Neural progenitor cell (in vitro differentiated cells): Measurements from ENCODE around the gene F7. TPM values are rescaled to one million over a fixed set of nuclear protein-coding genes. Genes with fewer than 3 reads are reported as not detected.
A peak's percentile ranks its signal among the peaks of the same experiment; 100 is the strongest.

Experiments
- DNase-seq: peaks from one replicate; pipeline ENCODE4 v3.0.0-alpha.2; 2016; ENCODE audit warnings: low spot score
- H2AFZ ChIP-seq: fragments of 200-600 bp; sonication (generic); replicated peaks from 2 replicates; pipeline ENCODE4 v1.6.1; 2016; ENCODE audit warnings: antibody characterized with exemption
- H3F3A ChIP-seq: fragments of 200-600 bp; sonication (generic); 2 replicates; pipeline ENCODE4 v1.6.1; 2016; ENCODE audit warnings: antibody characterized with exemption, low read depth
- H3K27ac ChIP-seq: fragments of 200-600 bp; sonication (generic); 2 replicates; pipeline ENCODE4 v1.5.1; 2016; ENCODE audit warnings: mild to moderate bottlenecking
- H3K27me3 ChIP-seq: fragments of 200-600 bp; sonication (generic); 2 replicates; pipeline ENCODE4 v1.6.1; 2016; ENCODE audit warnings: mild to moderate bottlenecking, moderate library complexity
- H3K36me3 ChIP-seq: fragments of 200-600 bp; sonication (generic); 2 replicates; pipeline ENCODE4 v1.5.1; 2016
- H3K4me1 ChIP-seq: fragments of 200-600 bp; sonication (generic); 2 replicates; pipeline ENCODE4 v1.6.1; 2016; ENCODE audit warnings: mixed run types
- H3K4me2 ChIP-seq: fragments of 200-600 bp; sonication (generic); 2 replicates; pipeline ENCODE4 v1.6.1; 2016
- H3K4me3 ChIP-seq: fragments of 200-600 bp; sonication (generic); 2 replicates; pipeline ENCODE4 v1.5.1; 2016
- H3K79me2 ChIP-seq: fragments of 200-600 bp; sonication (generic); 2 replicates; pipeline ENCODE4 v1.6.1; 2016; ENCODE audit warnings: low read depth
- H3K9ac ChIP-seq: fragments of 200-600 bp; sonication (generic); 2 replicates; pipeline ENCODE4 v1.6.1; 2016
- H3K9me3 ChIP-seq: fragments of 200-600 bp; sonication (generic); 2 replicates; pipeline ENCODE4 v1.5.1; 2016; ENCODE audit warnings: low read depth
- H4K20me1 ChIP-seq: fragments of 200-600 bp; sonication (generic); 2 replicates; pipeline ENCODE4 v1.6.1; 2016; ENCODE audit warnings: low read depth
- H3K27ac Mint-ChIP-seq: 3 replicates; pipeline ENCODE4 v1.8.0; 2021; ENCODE audit warnings: mixed read lengths
- H3K27me3 Mint-ChIP-seq: 2 replicates; pipeline ENCODE4 v1.8.0; 2022; ENCODE audit warnings: low read depth, mild to moderate bottlenecking, inconsistent platforms, moderate library complexity, mixed read lengths; ENCODE audit not compliant: insufficient read depth
- H3K36me3 Mint-ChIP-seq: 3 replicates; pipeline ENCODE4 v1.8.0; 2021; ENCODE audit warnings: mixed read lengths
- H3K4me1 Mint-ChIP-seq: 3 replicates; pipeline ENCODE4 v1.8.0; 2021; ENCODE audit warnings: mixed read lengths
- H3K4me3 Mint-ChIP-seq: 3 replicates; pipeline ENCODE4 v1.8.0; 2021; ENCODE audit warnings: mild to moderate bottlenecking, moderate library complexity, mixed read lengths
- H3K9me3 Mint-ChIP-seq: 3 replicates; pipeline ENCODE4 v1.8.0; 2020; ENCODE audit warnings: mixed read lengths
- EZH2 ChIP-seq: fragments of 200-600 bp; sonication (generic); IDR thresholded peaks from 2 replicates; pipeline ENCODE4 v1.6.1; 2017; ENCODE audit warnings: antibody characterized with exemption, mild to moderate bottlenecking, moderate library complexity
- EZH2phosphoT487 ChIP-seq: fragments of 200-600 bp; sonication (generic); IDR thresholded peaks from 2 replicates; pipeline ENCODE4 v1.6.1; 2017; ENCODE audit warnings: antibody characterized with exemption
- total RNA-seq: library from RNA; depleted of rRNA; stranded (reverse); fragments of >200 nt; gene quantifications from 2 replicates; pipeline ENCODE4 v1.2.3, GENCODE V29; 2015; ENCODE audit warnings: low replicate concordance
- TF ChIP-seq, protein P1 (sequence below): fragments of 200-600 bp; sonication (generic); IDR thresholded peaks from 2 replicates; pipeline ENCODE4 v1.5.1; 2017; ENCODE audit warnings: antibody characterized with exemption, mild to moderate bottlenecking

Gene F7
- total RNA-seq, 1 donor from 2014 or later, result not detected

GRCh38 chr13:113135281-113135760, 29.7 kb downstream of the F7 start:
- Mint-ChIP-seq H3K4me1 (peaks cover 4% of the 10 kb centered on the region), H3K9me3 (no peaks in the 10 kb centered on the region), H3K4me3 (no peak overlapping the region), H3K27me3 (no peaks in the 10 kb centered on the region), H3K36me3 (no peaks in the 10 kb centered on the region), H3K27ac (no peak overlapping the region)
- TF ChIP-seq EZH2phosphoT487 (no peak), EZH2 (no peak)
- TF ChIP-seq, protein P1, sequence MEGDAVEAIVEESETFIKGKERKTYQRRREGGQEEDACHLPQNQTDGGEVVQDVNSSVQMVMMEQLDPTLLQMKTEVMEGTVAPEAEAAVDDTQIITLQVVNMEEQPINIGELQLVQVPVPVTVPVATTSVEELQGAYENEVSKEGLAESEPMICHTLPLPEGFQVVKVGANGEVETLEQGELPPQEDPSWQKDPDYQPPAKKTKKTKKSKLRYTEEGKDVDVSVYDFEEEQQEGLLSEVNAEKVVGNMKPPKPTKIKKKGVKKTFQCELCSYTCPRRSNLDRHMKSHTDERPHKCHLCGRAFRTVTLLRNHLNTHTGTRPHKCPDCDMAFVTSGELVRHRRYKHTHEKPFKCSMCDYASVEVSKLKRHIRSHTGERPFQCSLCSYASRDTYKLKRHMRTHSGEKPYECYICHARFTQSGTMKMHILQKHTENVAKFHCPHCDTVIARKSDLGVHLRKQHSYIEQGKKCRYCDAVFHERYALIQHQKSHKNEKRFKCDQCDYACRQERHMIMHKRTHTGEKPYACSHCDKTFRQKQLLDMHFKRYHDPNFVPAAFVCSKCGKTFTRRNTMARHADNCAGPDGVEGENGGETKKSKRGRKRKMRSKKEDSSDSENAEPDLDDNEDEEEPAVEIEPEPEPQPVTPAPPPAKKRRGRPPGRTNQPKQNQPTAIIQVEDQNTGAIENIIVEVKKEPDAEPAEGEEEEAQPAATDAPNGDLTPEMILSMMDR, result no peak
- H3F3A ChIP-seq, result peaks cover 33% of the 10 kb centered on the region
- H3K4me1 ChIP-seq, result peaks cover 23% of the 10 kb centered on the region
- no peaks in the 10 kb centered on the region for H3K9me3 ChIP-seq
- H3K27me3 ChIP-seq, result no peaks in the 10 kb centered on the region
- H3K36me3 ChIP-seq, result no peaks in the 10 kb centered on the region
- H4K20me1 ChIP-seq, result no peaks in the 10 kb centered on the region
- no peak overlapping the region for H3K27ac ChIP-seq
- H2AFZ ChIP-seq, result no peak overlapping the region
- no peak overlapping the region for H3K4me3 ChIP-seq
- peak overlapping the region; percentile 4 for H3K4me2 ChIP-seq
- no peaks in the 10 kb centered on the region for H3K79me2 ChIP-seq
- no peak for DNase-seq
- H3K9ac ChIP-seq, result no peak overlapping the region

- H3K4me2 ChIP-seq, result peak overlapping the region; percentile 46
- no peak overlapping the region for H3K27ac Mint-ChIP-seq
These were observed 32.2 kb downstream of the F7 start for GRCh38 chr13:113137691-113138298.

GRCh38 chr13:113138792-113139551, 33.4 kb downstream of the F7 start:
- Mint-ChIP-seq H3K4me1 (peaks cover 4% of the 10 kb centered on the region), H3K27me3 (no peaks in the 10 kb centered on the region), H3K27ac (no peak overlapping the region), H3K36me3 (no peaks in the 10 kb centered on the region), H3K9me3 (no peaks in the 10 kb centered on the region), H3K4me3 (no peak overlapping the region)
- H3K9me3 ChIP-seq, result no peaks in the 10 kb centered on the region
- H3K36me3 ChIP-seq, result no peaks in the 10 kb centered on the region
- no peak overlapping the region for H2AFZ ChIP-seq
- H3K27me3 ChIP-seq, result no peaks in the 10 kb centered on the region
- H3K4me3 ChIP-seq, result no peak overlapping the region
- H3K27ac ChIP-seq, result no peak overlapping the region
- DNase-seq, result no peak
- no peak overlapping the region for H3K4me2 ChIP-seq
- no peak overlapping the region for H3K9ac ChIP-seq
- peaks cover 35% of the 10 kb centered on the region for H3K4me1 ChIP-seq
- no peak for TF ChIP-seq EZH2phosphoT487
- TF ChIP-seq EZH2, result no peak
- TF ChIP-seq, protein P1, result no peak
- H3F3A ChIP-seq, result peaks cover 33% of the 10 kb centered on the region
- H4K20me1 ChIP-seq, result no peaks in the 10 kb centered on the region
- no peaks in the 10 kb centered on the region for H3K79me2 ChIP-seq

More at GRCh38 chr13:113137691-113138298, 32.2 kb downstream of the F7 start:
- Mint-ChIP-seq H3K27me3 (no peaks in the 10 kb centered on the region), H3K4me1 (peaks cover 4% of the 10 kb centered on the region), H3K4me3 (no peak overlapping the region), H3K36me3 (no peaks in the 10 kb centered on the region), H3K9me3 (no peaks in the 10 kb centered on the region)
- H3K79me2 ChIP-seq, result no peaks in the 10 kb centered on the region
- H4K20me1 ChIP-seq, result no peaks in the 10 kb centered on the region
- H3K4me1 ChIP-seq, result peaks cover 23% of the 10 kb centered on the region
- H3F3A ChIP-seq, result peaks cover 33% of the 10 kb centered on the region
- TF ChIP-seq, protein P1, result no peak
- TF ChIP-seq EZH2phosphoT487, result no peak
- peak; percentile 44 for DNase-seq
- no peak overlapping the region for H2AFZ ChIP-seq
- no peak overlapping the region for H3K4me3 ChIP-seq
- no peaks in the 10 kb centered on the region for H3K9me3 ChIP-seq
- H3K9ac ChIP-seq, result no peak overlapping the region
- no peaks in the 10 kb centered on the region for H3K36me3 ChIP-seq
- H3K27ac ChIP-seq, result peak overlapping the region; percentile 42
- H3K27me3 ChIP-seq, result no peaks in the 10 kb centered on the region
